Liver (tissue), 9 donors: Measurements from ENCODE around the gene RCAN2. TPM values are rescaled to one million over a fixed set of nuclear protein-coding genes. Genes with fewer than 3 reads are reported as not detected.

Experiments
- DNase-seq: peaks from one replicate; pipeline ENCODE4 v3.0.0-alpha.2; 2017; ENCODE audit warnings: low spot score
- H3K27ac ChIP-seq, 2 donors: one replicate each; pipeline ENCODE4 v1.7.0; 2013; ENCODE audit warnings: inconsistent platforms in 2 of 2, low read length in 2 of 2, control low read depth in 1 of 2, low read depth in 1 of 2, mild to moderate bottlenecking in 1 of 2
- H3K27me3 ChIP-seq, 4 donors: one replicate each; pipeline versions ENCODE4 v1.6.1 to v1.7.0; 2013; ENCODE audit warnings: low read length in 3 of 4, inconsistent platforms in 1 of 4, mild to moderate bottlenecking in 1 of 4, moderate library complexity in 1 of 4; ENCODE audit not compliant: control insufficient read depth in 4 of 4, insufficient read depth in 4 of 4
- H3K36me3 ChIP-seq, 4 donors: one replicate each; pipeline versions ENCODE4 v1.6.1 to v1.7.0; 2013; ENCODE audit warnings: low read length in 3 of 4, mild to moderate bottlenecking in 3 of 4, low read depth in 1 of 4, moderate library complexity in 1 of 4; ENCODE audit not compliant: control insufficient read depth in 4 of 4, insufficient read depth in 3 of 4
- H3K4me1 ChIP-seq, 4 donors: one replicate each; pipeline versions ENCODE4 v1.6.1 to v1.7.0; 2013; ENCODE audit warnings: low read length in 3 of 4, mild to moderate bottlenecking in 3 of 4, moderate library complexity in 1 of 4; ENCODE audit not compliant: control insufficient read depth in 4 of 4, insufficient read depth in 4 of 4
- H3K4me3 ChIP-seq, 3 donors: one replicate each; pipeline versions ENCODE4 v1.6.1 to v1.7.0; 2013; ENCODE audit warnings: low read length in 3 of 3, control low read depth in 1 of 3, low read depth in 1 of 3, mild to moderate bottlenecking in 1 of 3
- H3K9ac ChIP-seq, 2 donors: one replicate each; pipeline ENCODE4 v1.7.0; 2013; ENCODE audit warnings: low read length in 2 of 2, mild to moderate bottlenecking in 2 of 2, moderate library complexity in 2 of 2, control low read depth in 1 of 2, low read depth in 1 of 2
- H3K9me3 ChIP-seq, 4 donors: one replicate each; pipeline versions ENCODE4 v1.6.1 to v1.7.0; 2013; ENCODE audit warnings: low read length in 3 of 4; ENCODE audit not compliant: control insufficient read depth in 4 of 4
- EGR1 ChIP-seq, 2 donors: IDR thresholded peaks; 2 replicates each; pipeline ENCODE4 v1.6.1; 2016 to 2018; ENCODE audit warnings: antibody characterized with exemption in 2 of 2, low read depth in 2 of 2
- FOXA1 ChIP-seq: IDR thresholded peaks from 2 replicates; pipeline ENCODE4 v1.6.1; 2016; ENCODE audit warnings: antibody characterized with exemption
- FOXA2 ChIP-seq: IDR thresholded peaks from 2 replicates; pipeline ENCODE4 v1.6.1; 2016; ENCODE audit warnings: antibody characterized with exemption
- GABPA ChIP-seq, 2 donors: IDR thresholded peaks in 1 of 2; conservative IDR thresholded peaks in 1 of 2; 2 replicates each; pipeline ENCODE4 v1.6.1; 2016; ENCODE audit warnings: antibody characterized with exemption in 2 of 2, mild to moderate bottlenecking in 1 of 2, moderate library complexity in 1 of 2
- HNF4A ChIP-seq, 2 donors: conservative IDR thresholded peaks; 2 replicates each; pipeline ENCODE4 v1.6.1; 2016; ENCODE audit warnings: antibody characterized with exemption in 2 of 2, mild to moderate bottlenecking in 2 of 2
- HNF4G ChIP-seq: IDR thresholded peaks from 2 replicates; pipeline ENCODE4 v1.6.1; 2016; ENCODE audit warnings: antibody characterized with exemption
- JUND ChIP-seq, 2 donors: IDR thresholded peaks; 2 replicates each; pipeline ENCODE4 v1.6.1; 2016; ENCODE audit warnings: antibody characterized with exemption in 2 of 2
- NR2F2 ChIP-seq: IDR thresholded peaks from 2 replicates; pipeline ENCODE4 v1.6.1; 2016; ENCODE audit warnings: antibody characterized with exemption
- RAD21 ChIP-seq, 2 donors: IDR thresholded peaks; 2 replicates each; pipeline ENCODE4 v1.6.1; 2016; ENCODE audit warnings: antibody characterized with exemption in 2 of 2, mild to moderate bottlenecking in 2 of 2
- RXRA ChIP-seq, 2 donors: IDR thresholded peaks; 2 replicates each; pipeline ENCODE4 v1.6.1; 2017 to 2018; ENCODE audit warnings: antibody characterized with exemption in 2 of 2, mild to moderate bottlenecking in 1 of 2
- SP1 ChIP-seq: IDR thresholded peaks from 2 replicates; pipeline ENCODE4 v1.6.1; 2018; ENCODE audit warnings: antibody characterized with exemption, mild to moderate bottlenecking
- TAF1 ChIP-seq: conservative IDR thresholded peaks from 2 replicates; pipeline ENCODE4 v1.6.1; 2016; ENCODE audit warnings: antibody characterized with exemption, mild to moderate bottlenecking
- YY1 ChIP-seq: IDR thresholded peaks from 2 replicates; pipeline ENCODE4 v1.6.1; 2016; ENCODE audit warnings: antibody characterized with exemption, mild to moderate bottlenecking
- WGBS: extraction: QIAGEN DNeasy Blood & Tissue Kit; methylation state at CpG from one replicate; pipeline ENCODE4 v1.1.7; 2013; 5-methylcytosine and 5-hydroxymethylcytosine counted together
- polyA plus RNA-seq, 2 donors: library from polyadenylated mRNA; stranded (reverse) in 1 of 2; unstranded in 1 of 2; fragments of 200-250 nt in 1 of 2; fragments of >200 nt in 1 of 2; fragmentation: Nextera tagmentation in 1 of 2; extraction: Ambion mirVana in 1 of 2; gene quantifications; one replicate each; pipeline versions ENCODE4 v1.2.1 to v1.2.3, GENCODE V29; 2013 to 2015
- total RNA-seq, 2 donors: library from RNA; depleted of rRNA; stranded (reverse); fragments of >200 nt; gene quantifications; one replicate each; pipeline ENCODE4 v1.2.3, GENCODE V29; 2014
- TF ChIP-seq, protein P1 (sequence below): fragments of 150-350 bp; IDR thresholded peaks from 2 replicates; pipeline ENCODE4 v1.5.1; 2017; ENCODE audit warnings: improper control_type of control experiment, low read depth, low read length; ENCODE audit not compliant: missing input control
- TF ChIP-seq, protein P2 (sequence below): IDR thresholded peaks from 2 replicates; pipeline ENCODE4 v1.6.1; 2016; ENCODE audit warnings: antibody characterized with exemption
- TF ChIP-seq, protein P3 (sequence below): IDR thresholded peaks from 2 replicates; pipeline ENCODE4 v1.6.1; 2016; ENCODE audit warnings: antibody characterized with exemption
- TF ChIP-seq, protein P4 (sequence below): IDR thresholded peaks from 2 replicates; pipeline ENCODE4 v1.6.1; 2016; ENCODE audit warnings: antibody characterized with exemption
- TF ChIP-seq, protein P5 (sequence below): IDR thresholded peaks from 2 replicates; pipeline ENCODE4 v1.6.1; 2016; ENCODE audit warnings: antibody characterized with exemption, mild to moderate bottlenecking
- donor health status: healthy.
- donor health status: healthy.
- donor health status: healthy.
- donor health status: healthy.
- donor health status: healthy.

Gene RCAN2
- total and polyA plus RNA-seq, 4 donors = 0.19 to 8.2 (median 2.4) TPM

DNA sequence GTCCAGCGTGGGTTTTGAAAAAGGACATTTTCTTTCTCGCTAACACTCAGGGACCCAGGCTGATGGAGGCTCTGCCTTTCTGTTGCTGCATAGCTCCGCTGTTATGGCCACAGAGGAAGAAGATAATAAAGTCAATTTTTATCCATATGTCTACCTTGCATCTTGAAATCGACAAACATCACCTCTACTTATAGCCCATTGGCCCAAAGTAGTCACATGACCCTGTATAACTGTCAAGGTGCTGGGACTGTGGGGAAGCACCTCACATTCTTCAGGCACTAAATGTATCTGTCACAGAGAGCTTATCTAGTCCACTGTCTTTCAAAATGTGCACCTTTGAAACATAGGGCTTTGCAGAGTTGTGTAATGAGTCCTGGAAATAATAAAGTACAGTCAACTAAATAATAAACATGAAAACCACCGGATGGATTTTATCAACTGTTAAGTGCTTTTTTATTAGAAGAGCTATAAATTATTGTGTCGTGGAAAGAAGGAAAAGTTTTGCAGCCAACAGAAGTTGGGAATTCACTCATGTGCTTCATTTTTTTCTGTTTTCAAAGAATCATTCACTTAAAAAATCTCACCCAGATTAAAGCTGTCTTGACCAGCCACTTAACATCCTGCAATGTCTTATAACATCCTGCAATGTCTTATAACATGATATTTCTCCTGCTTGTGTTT, 47.7 kb upstream of the RCAN2 start:
- H3K4me1 ChIP-seq = no peaks in the 10 kb centered on the region
- TF ChIP-seq, protein P1, sequence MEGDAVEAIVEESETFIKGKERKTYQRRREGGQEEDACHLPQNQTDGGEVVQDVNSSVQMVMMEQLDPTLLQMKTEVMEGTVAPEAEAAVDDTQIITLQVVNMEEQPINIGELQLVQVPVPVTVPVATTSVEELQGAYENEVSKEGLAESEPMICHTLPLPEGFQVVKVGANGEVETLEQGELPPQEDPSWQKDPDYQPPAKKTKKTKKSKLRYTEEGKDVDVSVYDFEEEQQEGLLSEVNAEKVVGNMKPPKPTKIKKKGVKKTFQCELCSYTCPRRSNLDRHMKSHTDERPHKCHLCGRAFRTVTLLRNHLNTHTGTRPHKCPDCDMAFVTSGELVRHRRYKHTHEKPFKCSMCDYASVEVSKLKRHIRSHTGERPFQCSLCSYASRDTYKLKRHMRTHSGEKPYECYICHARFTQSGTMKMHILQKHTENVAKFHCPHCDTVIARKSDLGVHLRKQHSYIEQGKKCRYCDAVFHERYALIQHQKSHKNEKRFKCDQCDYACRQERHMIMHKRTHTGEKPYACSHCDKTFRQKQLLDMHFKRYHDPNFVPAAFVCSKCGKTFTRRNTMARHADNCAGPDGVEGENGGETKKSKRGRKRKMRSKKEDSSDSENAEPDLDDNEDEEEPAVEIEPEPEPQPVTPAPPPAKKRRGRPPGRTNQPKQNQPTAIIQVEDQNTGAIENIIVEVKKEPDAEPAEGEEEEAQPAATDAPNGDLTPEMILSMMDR = no peak
- TF ChIP-seq, protein P2, sequence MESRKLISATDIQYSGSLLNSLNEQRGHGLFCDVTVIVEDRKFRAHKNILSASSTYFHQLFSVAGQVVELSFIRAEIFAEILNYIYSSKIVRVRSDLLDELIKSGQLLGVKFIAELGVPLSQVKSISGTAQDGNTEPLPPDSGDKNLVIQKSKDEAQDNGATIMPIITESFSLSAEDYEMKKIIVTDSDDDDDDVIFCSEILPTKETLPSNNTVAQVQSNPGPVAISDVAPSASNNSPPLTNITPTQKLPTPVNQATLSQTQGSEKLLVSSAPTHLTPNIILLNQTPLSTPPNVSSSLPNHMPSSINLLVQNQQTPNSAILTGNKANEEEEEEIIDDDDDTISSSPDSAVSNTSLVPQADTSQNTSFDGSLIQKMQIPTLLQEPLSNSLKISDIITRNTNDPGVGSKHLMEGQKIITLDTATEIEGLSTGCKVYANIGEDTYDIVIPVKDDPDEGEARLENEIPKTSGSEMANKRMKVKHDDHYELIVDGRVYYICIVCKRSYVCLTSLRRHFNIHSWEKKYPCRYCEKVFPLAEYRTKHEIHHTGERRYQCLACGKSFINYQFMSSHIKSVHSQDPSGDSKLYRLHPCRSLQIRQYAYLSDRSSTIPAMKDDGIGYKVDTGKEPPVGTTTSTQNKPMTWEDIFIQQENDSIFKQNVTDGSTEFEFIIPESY = no peak
- TF ChIP-seq JUND (IDR thresholded peaks at IDR 0.05) = no peak
- TF ChIP-seq, protein P3, sequence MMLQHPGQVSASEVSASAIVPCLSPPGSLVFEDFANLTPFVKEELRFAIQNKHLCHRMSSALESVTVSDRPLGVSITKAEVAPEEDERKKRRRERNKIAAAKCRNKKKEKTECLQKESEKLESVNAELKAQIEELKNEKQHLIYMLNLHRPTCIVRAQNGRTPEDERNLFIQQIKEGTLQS = no peak

DNA sequence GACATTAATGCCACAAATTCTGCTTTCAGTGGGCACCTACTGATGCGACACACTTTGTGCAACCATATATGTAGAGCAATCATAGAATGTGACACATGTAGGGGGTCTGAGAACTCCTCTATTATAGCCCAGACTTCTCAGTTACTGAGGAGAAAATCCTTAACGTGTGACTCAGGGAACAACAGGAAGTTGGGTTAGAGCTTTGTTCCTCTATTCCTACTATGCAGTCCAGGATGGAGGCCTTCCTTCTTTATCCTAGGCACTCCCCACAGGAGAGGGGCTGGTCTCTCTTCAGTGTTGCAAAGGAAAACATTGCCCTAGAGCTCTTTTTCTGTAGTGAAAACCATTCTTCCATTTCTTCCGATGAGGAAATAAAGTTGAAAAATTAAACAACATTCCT, 39.6 kb upstream of the RCAN2 start:
- TF ChIP-seq, protein P4, sequence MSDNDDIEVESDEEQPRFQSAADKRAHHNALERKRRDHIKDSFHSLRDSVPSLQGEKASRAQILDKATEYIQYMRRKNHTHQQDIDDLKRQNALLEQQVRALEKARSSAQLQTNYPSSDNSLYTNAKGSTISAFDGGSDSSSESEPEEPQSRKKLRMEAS = no peak
- TF ChIP-seq GABPA (IDR thresholded peaks at IDR 0.05 in 1 of 2, conservative IDR thresholded peaks at IDR 0.05 in 1 of 2) = no peak
- no peak for TF ChIP-seq FOXA2
- TF ChIP-seq SP1 = no peak
- TF ChIP-seq HNF4G = no peak
- no peak for TF ChIP-seq HNF4A (conservative IDR thresholded peaks at IDR 0.05)
- no peak for TF ChIP-seq EGR1 (IDR thresholded peaks at IDR 0.05; ENCODE audit: low read depth in 2 of 2)
- TF ChIP-seq TAF1 = no peak
- TF ChIP-seq NR2F2 = no peak
- no peak for TF ChIP-seq FOXA1
- TF ChIP-seq, protein P1 = no peak
- no peak for TF ChIP-seq JUND (IDR thresholded peaks at IDR 0.05)
- TF ChIP-seq, protein P5, sequence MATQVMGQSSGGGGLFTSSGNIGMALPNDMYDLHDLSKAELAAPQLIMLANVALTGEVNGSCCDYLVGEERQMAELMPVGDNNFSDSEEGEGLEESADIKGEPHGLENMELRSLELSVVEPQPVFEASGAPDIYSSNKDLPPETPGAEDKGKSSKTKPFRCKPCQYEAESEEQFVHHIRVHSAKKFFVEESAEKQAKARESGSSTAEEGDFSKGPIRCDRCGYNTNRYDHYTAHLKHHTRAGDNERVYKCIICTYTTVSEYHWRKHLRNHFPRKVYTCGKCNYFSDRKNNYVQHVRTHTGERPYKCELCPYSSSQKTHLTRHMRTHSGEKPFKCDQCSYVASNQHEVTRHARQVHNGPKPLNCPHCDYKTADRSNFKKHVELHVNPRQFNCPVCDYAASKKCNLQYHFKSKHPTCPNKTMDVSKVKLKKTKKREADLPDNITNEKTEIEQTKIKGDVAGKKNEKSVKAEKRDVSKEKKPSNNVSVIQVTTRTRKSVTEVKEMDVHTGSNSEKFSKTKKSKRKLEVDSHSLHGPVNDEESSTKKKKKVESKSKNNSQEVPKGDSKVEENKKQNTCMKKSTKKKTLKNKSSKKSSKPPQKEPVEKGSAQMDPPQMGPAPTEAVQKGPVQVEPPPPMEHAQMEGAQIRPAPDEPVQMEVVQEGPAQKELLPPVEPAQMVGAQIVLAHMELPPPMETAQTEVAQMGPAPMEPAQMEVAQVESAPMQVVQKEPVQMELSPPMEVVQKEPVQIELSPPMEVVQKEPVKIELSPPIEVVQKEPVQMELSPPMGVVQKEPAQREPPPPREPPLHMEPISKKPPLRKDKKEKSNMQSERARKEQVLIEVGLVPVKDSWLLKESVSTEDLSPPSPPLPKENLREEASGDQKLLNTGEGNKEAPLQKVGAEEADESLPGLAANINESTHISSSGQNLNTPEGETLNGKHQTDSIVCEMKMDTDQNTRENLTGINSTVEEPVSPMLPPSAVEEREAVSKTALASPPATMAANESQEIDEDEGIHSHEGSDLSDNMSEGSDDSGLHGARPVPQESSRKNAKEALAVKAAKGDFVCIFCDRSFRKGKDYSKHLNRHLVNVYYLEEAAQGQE = no peak
- TF ChIP-seq, protein P3 = no peak
- TF ChIP-seq RAD21 (IDR thresholded peaks at IDR 0.05) = no peak
- TF ChIP-seq RXRA (IDR thresholded peaks at IDR 0.05) = no peak
- no peak for TF ChIP-seq YY1
- Histone ChIP-seq H3K36me3 (no peaks in the 10 kb centered on the region), H3K9me3 (no peaks in the 10 kb centered on the region), H3K4me1 (no peaks in the 10 kb centered on the region), H3K4me3 (no peak overlapping the region), H3K27me3 (no peaks in the 10 kb centered on the region), H3K9ac (no peak overlapping the region), H3K27ac (no peak overlapping the region)
- DNase-seq = no peak
- 74% methylated on average over 3 of the region's 3 CpGs for WGBS

More for the DNA sequence above, 47.7 kb upstream of the RCAN2 start:
- no peaks in the 10 kb centered on the region for H3K27me3 ChIP-seq
- H3K9me3 ChIP-seq = no peaks in the 10 kb centered on the region
- H3K4me3 ChIP-seq = no peak overlapping the region
- no peaks in the 10 kb centered on the region for H3K36me3 ChIP-seq
- DNase-seq = no peak
- 70% methylated on average over 6 of the region's 6 CpGs for WGBS
- H3K27ac ChIP-seq = no peak overlapping the region
- no peak overlapping the region for H3K9ac ChIP-seq
